Stimulated activated CD8-positive, alpha-beta memory T cell treated with anti-CD3 and anti-CD28 coated beads, Interleukin-4, amount 100 ng/mL, for 1 hour (primary cell): Measurements from ENCODE around the gene SEL1L.
A peak's percentile ranks its signal among the peaks of the same experiment; 100 is the strongest.
"Not testable (repeated sequence)": the region's sequence is repeated elsewhere in the genome, so short reads cannot be mapped to it uniquely, and the experiment has no call there.

Experiments used
- DNase-seq, 2 donors: peaks; one replicate each; pipeline ENCODE4 v3.0.0-alpha.2; 2020; ENCODE audit warnings: low read depth in 2 of 2, low spot score in 1 of 2

The SEL1L gene

GRCh38 chr14:81533536-81534343 lies at the start of gene SEL1L:
Gene SEL1L (minus strand): TSS chr14:81533853. CDS start chr14:81533744, 109 bp downstream.
- peak; percentile 97 to 98 for DNase-seq

GRCh38 chr14:81582420-81582819 lies 48.8 kb upstream of the SEL1L start:
- DNase-seq: no peak

- DNase-seq: no peak
Measured at GRCh38 chr14:81579115-81579514, 45.5 kb upstream of the SEL1L start.

- DNase-seq: no peak
Measured at GRCh38 chr14:81571437-81571836, 37.8 kb upstream of the SEL1L start.

- no peak for DNase-seq
Measured at GRCh38 chr14:81567302-81567701, 33.6 kb upstream of the SEL1L start.

GRCh38 chr14:81565441-81566290 lies 32.0 kb upstream of the SEL1L start:
- DNase-seq: no peak

- DNase-seq: no peak
Measured at GRCh38 chr14:81562818-81563217, 29.2 kb upstream of the SEL1L start.

- DNase-seq: no peak
Measured at GRCh38 chr14:81561084-81561775, 27.6 kb upstream of the SEL1L start.

- DNase-seq: no peak
Measured at GRCh38 chr14:81559385-81559784, 25.7 kb upstream of the SEL1L start.

- DNase-seq: no peak
Measured at GRCh38 chr14:81557146-81557545, 23.5 kb upstream of the SEL1L start.

- DNase-seq: no peak
Measured at GRCh38 chr14:81555684-81556083, 22.0 kb upstream of the SEL1L start.

GRCh38 chr14:81555051-81555450 lies 21.4 kb upstream of the SEL1L start:
- no peak for DNase-seq

- DNase-seq: no peak
Measured at GRCh38 chr14:81551471-81551870, 17.8 kb upstream of the SEL1L start.

GRCh38 chr14:81550001-81550637 lies 16.5 kb upstream of the SEL1L start:
- DNase-seq: no peak

- DNase-seq: not testable (repeated sequence)
Measured at GRCh38 chr14:81541206-81541605, 7.6 kb upstream of the SEL1L start.

GRCh38 chr14:81537193-81537592 lies 3.5 kb upstream of the SEL1L start:
- DNase-seq: no peak

- DNase-seq: no peak
Measured at GRCh38 chr14:81536241-81536771, 2.7 kb upstream of the SEL1L start.

GRCh38 chr14:81535396-81536164 lies 1.9 kb upstream of the SEL1L start:
- DNase-seq: no peak

- DNase-seq: no peak
Measured at GRCh38 chr14:81534510-81535074, 939 bp upstream of the SEL1L start.

- no peak for DNase-seq
Measured at GRCh38 chr14:81533212-81533535, 479 bp downstream of the SEL1L start.
